ENCODE data around the gene TGFBR1.

Gene TGFBR1

GRCh38 chr9:99069546-99069945, 35.4 kb upstream of the TGFBR1 start:
- H3K36me3 ChIP-seq (ENCODE audit: low read length) = no peaks in the 10 kb centered on the region
- H3K4me2 ChIP-seq (ENCODE audit: low read depth, low read length, poor library complexity, severe bottlenecking) = no peak overlapping the region
- TF ChIP-seq EZH2phosphoT487 (conservative IDR thresholded peaks at IDR 0.05; ENCODE audit: low read length) (no peak), CTCF (IDR thresholded peaks at IDR 0.05; ENCODE audit: insufficient read depth, low read length, poor library complexity, severe bottlenecking) (no peak)
- no peaks in the 10 kb centered on the region for H3K79me2 ChIP-seq (ENCODE audit: insufficient read depth, low read length)
- no peaks in the 10 kb centered on the region for H4K20me1 ChIP-seq (ENCODE audit: low read depth, low read length)
- H3K27me3 ChIP-seq (ENCODE audit: low read length) = no peaks in the 10 kb centered on the region
- H3K9ac ChIP-seq (ENCODE audit: low read length) = no peak overlapping the region
- no peaks in the 10 kb centered on the region for H3F3A ChIP-seq (ENCODE audit: insufficient read depth)
- H3K4me3 ChIP-seq (ENCODE audit: insufficient read depth, low read length, poor library complexity, severe bottlenecking) = no peak overlapping the region
- H3K9me2 ChIP-seq (replicated peaks; ENCODE audit: insufficient read depth, low read length) = no peaks in the 10 kb centered on the region
- H2AFZ ChIP-seq (ENCODE audit: low read depth, low read length, severe bottlenecking) = no peak overlapping the region
- H3K27ac ChIP-seq (ENCODE audit: low read depth, low read length) = no peak overlapping the region
- no peaks in the 10 kb centered on the region for H3K9me3 ChIP-seq (ENCODE audit: insufficient read depth, low read length)

GRCh38 chr9:99070681-99071080, 34.2 kb upstream of the TGFBR1 start:
- no peak for TF ChIP-seq CTCF (IDR thresholded peaks at IDR 0.05; ENCODE audit: insufficient read depth, low read length, poor library complexity, severe bottlenecking)
- TF ChIP-seq EZH2phosphoT487 (conservative IDR thresholded peaks at IDR 0.05; ENCODE audit: low read length) = no peak
- Histone ChIP-seq H3K27me3 (ENCODE audit: low read length) (no peaks in the 10 kb centered on the region), H3F3A (ENCODE audit: insufficient read depth) (no peaks in the 10 kb centered on the region), H3K27ac (ENCODE audit: low read depth, low read length) (no peak overlapping the region), H2AFZ (ENCODE audit: low read depth, low read length, severe bottlenecking) (no peak overlapping the region), H3K9me2 (replicated peaks; ENCODE audit: insufficient read depth, low read length) (no peaks in the 10 kb centered on the region), H3K36me3 (ENCODE audit: low read length) (no peaks in the 10 kb centered on the region), H3K4me2 (ENCODE audit: low read depth, low read length, poor library complexity, severe bottlenecking) (no peak overlapping the region), H3K9ac (ENCODE audit: low read length) (no peak overlapping the region), H4K20me1 (ENCODE audit: low read depth, low read length) (no peaks in the 10 kb centered on the region), H3K79me2 (ENCODE audit: insufficient read depth, low read length) (no peaks in the 10 kb centered on the region), H3K4me3 (ENCODE audit: insufficient read depth, low read length, poor library complexity, severe bottlenecking) (no peak overlapping the region), H3K9me3 (ENCODE audit: insufficient read depth, low read length) (no peaks in the 10 kb centered on the region)

- H3K4me3 ChIP-seq (ENCODE audit: insufficient read depth, low read length, poor library complexity, severe bottlenecking) = no peak overlapping the region
- no peak overlapping the region for H3K4me2 ChIP-seq (ENCODE audit: low read depth, low read length, poor library complexity, severe bottlenecking)
- no peaks in the 10 kb centered on the region for H3K79me2 ChIP-seq (ENCODE audit: insufficient read depth, low read length)
- no peaks in the 10 kb centered on the region for H3K9me3 ChIP-seq (ENCODE audit: insufficient read depth, low read length)
- no peaks in the 10 kb centered on the region for H3K27me3 ChIP-seq (ENCODE audit: low read length)
- H3K9me2 ChIP-seq (replicated peaks; ENCODE audit: insufficient read depth, low read length) = no peaks in the 10 kb centered on the region
- TF ChIP-seq EZH2phosphoT487 (conservative IDR thresholded peaks at IDR 0.05; ENCODE audit: low read length) (no peak), CTCF (IDR thresholded peaks at IDR 0.05; ENCODE audit: insufficient read depth, low read length, poor library complexity, severe bottlenecking) (no peak)
- no peaks in the 10 kb centered on the region for H3F3A ChIP-seq (ENCODE audit: insufficient read depth)
- no peak overlapping the region for H2AFZ ChIP-seq (ENCODE audit: low read depth, low read length, severe bottlenecking)
- no peaks in the 10 kb centered on the region for H3K36me3 ChIP-seq (ENCODE audit: low read length)
- H4K20me1 ChIP-seq (ENCODE audit: low read depth, low read length) = no peaks in the 10 kb centered on the region
- no peak overlapping the region for H3K27ac ChIP-seq (ENCODE audit: low read depth, low read length)
- no peak overlapping the region for H3K9ac ChIP-seq (ENCODE audit: low read length)
Measured at GRCh38 chr9:99071313-99072039, 33.4 kb upstream of the TGFBR1 start.

All from SU-DHL-6 (cell line).